Endothelial cell of umbilical vein (primary cell): ENCODE results near the gene MRPS27. TPM values are rescaled to one million over a fixed set of nuclear protein-coding genes. Genes with fewer than 3 reads are reported as not detected.

Experiments
- BruUV-seq: library from RNA; stranded (reverse); fragments of 400-500 nt; replicated peaks from 2 replicates; lab custom pipeline; 2021; lab: Mats Ljungman, UMichigan
- CTCF ChIA-PET: fragments of 300-600, 350-600 bp; sonication (Branson Sonifier 250); formaldehyde crosslinking; loops from one replicate; lab custom pipeline; 2021; ENCODE audit warnings: antibody characterized with exemption, inconsistent platforms; lab: Charles Lee
- POLR2A ChIA-PET: fragments of 300-600, 350-600 bp; sonication (Branson Sonifier 250); formaldehyde crosslinking; loops from one replicate; lab custom pipeline; 2021; ENCODE audit warnings: antibody characterized with exemption, inconsistent platforms; lab: Charles Lee
- DNase-seq: peaks from one replicate; pipeline ENCODE4 v3.0.0-alpha.2; 2011; ENCODE audit warnings: low read depth, low spot score
- FAIRE-seq: peaks from 2 replicates; lab custom pipeline; 2011; peaks lifted over from hg19 to GRCh38; lab: Jason Lieb, UNC
- H2AFZ ChIP-seq: 2 replicates; pipeline ENCODE4 v1.6.0; 2012; ENCODE audit warnings: low read depth, low read length, control low read depth, inconsistent platforms
- H3K27ac ChIP-seq: 2 replicates; pipeline ENCODE4 v1.5.1; 2011; ENCODE audit warnings: low read depth, mild to moderate bottlenecking, control low read depth, low read length, moderate library complexity; ENCODE audit not compliant: insufficient read depth
- H3K27me3 ChIP-seq, 2 experiments: 2 replicates each; pipeline versions ENCODE4 v1.6.0 to v1.6.1; 2011; ENCODE audit warnings: low read length in 2 of 2, mixed read lengths in 1 of 2; ENCODE audit not compliant: control insufficient read depth in 2 of 2, insufficient read depth in 2 of 2
- H3K36me3 ChIP-seq, 2 experiments: 2 replicates in 1 of 2; 3 replicates in 1 of 2; pipeline ENCODE4 v1.5.1; 2011; ENCODE audit warnings: low read length in 2 of 2, mild to moderate bottlenecking in 1 of 2, moderate library complexity in 1 of 2; ENCODE audit not compliant: control insufficient read depth in 2 of 2, insufficient read depth in 2 of 2; ENCODE audit errors: extremely low read depth in 1 of 2
- H3K4me1 ChIP-seq: 3 replicates; pipeline ENCODE4 v1.5.1; 2011; ENCODE audit warnings: mild to moderate bottlenecking, low read length; ENCODE audit not compliant: control insufficient read depth, insufficient read depth; ENCODE audit errors: extremely low read depth
- H3K4me2 ChIP-seq: 2 replicates; pipeline ENCODE4 v1.6.1; 2011; ENCODE audit warnings: low read length, control low read depth, mixed read lengths; ENCODE audit not compliant: insufficient read depth
- H3K4me3 ChIP-seq, 3 experiments: fragments of 200-600 bp in 1 of 3; sonication (generic), shearing (Covaris generic) in 1 of 3; replicated peaks in 1 of 3; 2 replicates each; pipeline ENCODE4 v1.5.1; 2011 to 2016; ENCODE audit warnings: control low read depth in 3 of 3, low read length in 3 of 3, mild to moderate bottlenecking in 2 of 3, inconsistent platforms in 1 of 3, low read depth in 1 of 3, moderate library complexity in 1 of 3; ENCODE audit not compliant: insufficient read depth in 1 of 3
- H3K79me2 ChIP-seq: 2 replicates; pipeline ENCODE4 v1.6.0; 2012; ENCODE audit warnings: low read length, inconsistent platforms; ENCODE audit not compliant: control insufficient read depth, insufficient read depth
- H3K9ac ChIP-seq: replicated peaks from 2 replicates; pipeline ENCODE3; 2011; ENCODE audit warnings: low read length, control low read depth; ENCODE audit not compliant: insufficient read depth; ENCODE audit errors: extremely low read depth
- H3K9me1 ChIP-seq: replicated peaks from 3 replicates; pipeline ENCODE4 v1.6.0; 2011; ENCODE audit warnings: mild to moderate bottlenecking, low read length; ENCODE audit not compliant: control insufficient read depth, insufficient read depth; ENCODE audit errors: extremely low read depth
- H3K9me3 ChIP-seq: replicated peaks from 2 replicates; pipeline ENCODE4 v1.5.1; 2012; ENCODE audit warnings: low read length, inconsistent platforms; ENCODE audit not compliant: control insufficient read depth, insufficient read depth
- H4K20me1 ChIP-seq: replicated peaks from 2 replicates; pipeline ENCODE3; 2011; ENCODE audit warnings: mild to moderate bottlenecking, low read length; ENCODE audit not compliant: control insufficient read depth, insufficient read depth; ENCODE audit errors: extremely low read depth
- EZH2 ChIP-seq: IDR thresholded peaks from 2 replicates; pipeline ENCODE4 v1.6.1; 2012; ENCODE audit warnings: borderline replicate concordance, low read depth, mild to moderate bottlenecking, moderate library complexity, low read length, inconsistent platforms; ENCODE audit not compliant: severe bottlenecking
- FOS ChIP-seq: IDR thresholded peaks from 2 replicates; pipeline ENCODE4 v1.6.1; 2011; ENCODE audit warnings: mild to moderate bottlenecking, low read length, moderate library complexity, borderline replicate concordance; ENCODE audit not compliant: insufficient read depth
- GATA2 ChIP-seq: IDR thresholded peaks from 2 replicates; pipeline ENCODE4 v1.7.0; 2011; ENCODE audit warnings: low read depth, mild to moderate bottlenecking, moderate library complexity, mixed read lengths, low read length; ENCODE audit not compliant: insufficient read length, insufficient read depth
- JUN ChIP-seq: IDR thresholded peaks from 2 replicates; pipeline ENCODE4 v1.6.1; 2011; ENCODE audit warnings: borderline replicate concordance, low read depth; ENCODE audit not compliant: insufficient read length, insufficient read depth
- MYC ChIP-seq: IDR thresholded peaks from one replicate; pipeline ENCODE4 v1.6.1; 2011; ENCODE audit warnings: mild to moderate bottlenecking, low read depth, low read length
- POLR2A ChIP-seq: IDR thresholded peaks from 2 replicates; pipeline ENCODE4 v1.6.1; 2012; ENCODE audit warnings: low read depth, mild to moderate bottlenecking, control low read depth, low read length
- POLR2AphosphoS5 ChIP-seq: IDR thresholded peaks from 2 replicates; pipeline ENCODE4 v1.6.1; 2012; ENCODE audit warnings: low read depth, mild to moderate bottlenecking, control low read depth, low read length, moderate library complexity; ENCODE audit not compliant: insufficient read depth
- dilution Hi-C: fragments of 300-500 bp; cut with MboI; formaldehyde crosslinking; loops from one replicate; pipeline ENCODE4 v1.15.0; 2019; ENCODE audit warnings: low sequenced_read_pairs; ENCODE audit not compliant: extremely low pct_ligation_motif_present
- intact Hi-C: fragments of 100-400 bp; cut with micrococcal nuclease; formaldehyde crosslinking; loops from one replicate; pipeline ENCODE4 v1.10.0; 2022
- polyA plus RNA-seq, 4 experiments: library from polyadenylated mRNA; depleted of rRNA in 3 of 4; stranded (reverse) in 3 of 4; unstranded in 1 of 4; fragments of >200 nt; gene quantifications; 2 replicates each; pipeline versions ENCODE4 v1.2.1 to v1.2.3, GENCODE V29; 2011 to 2012; ENCODE audit warnings: missing spikeins in 1 of 4
- total RNA-seq: library from RNA; stranded (reverse); gene quantifications from 2 replicates; pipeline ENCODE4 v1.2.3, GENCODE V29; 2021
- TF ChIP-seq, protein P1 (sequence below): IDR thresholded peaks from 2 replicates; pipeline ENCODE4 v1.6.1; 2011; ENCODE audit not compliant: insufficient read depth, insufficient read length
- TF ChIP-seq, protein P2 (sequence below), 2 donors: IDR thresholded peaks; 1 replicate in 1 of 2; 2 replicates in 1 of 2; pipeline ENCODE4 v1.5.1; 2011; ENCODE audit warnings: low read length in 2 of 2, mild to moderate bottlenecking in 2 of 2, moderate library complexity in 2 of 2, control low read depth in 1 of 2, inconsistent platforms in 1 of 2, low read depth in 1 of 2; ENCODE audit not compliant: insufficient read depth in 1 of 2; ENCODE audit errors: extremely low read depth in 1 of 2

The MRPS27 gene
- total and polyA plus RNA-seq, 2 donors (not counting 3 experiments of a cell fraction or from before 2014, with no cell fraction given) = 56.0 to 67.1 TPM

DNA sequence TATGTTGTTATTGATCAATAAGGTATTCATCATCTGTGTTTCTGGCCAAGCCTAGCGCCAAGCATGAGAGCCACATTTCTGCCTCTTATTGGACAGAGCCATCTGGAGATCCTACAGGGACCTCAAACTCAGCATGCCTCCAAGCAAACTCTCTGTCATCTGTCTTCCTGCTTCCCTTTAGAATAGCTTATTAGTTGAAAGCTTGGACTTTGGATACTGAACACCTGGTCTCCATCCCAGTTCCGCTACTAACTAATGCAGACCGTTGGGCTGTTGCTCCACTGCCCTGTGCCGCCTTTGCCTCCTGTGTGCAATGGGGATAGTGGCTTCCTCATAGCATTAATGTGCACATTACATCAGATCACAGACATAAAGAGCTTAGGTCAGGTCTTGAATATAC lies 147.3 kb downstream of the MRPS27 start:
- no peaks in the 10 kb centered on the region for H3K27me3 ChIP-seq
- peaks cover 3 to 9% of the 10 kb centered on the region in 2 experiments for H3K36me3 ChIP-seq
- no peak overlapping the region for H3K9ac ChIP-seq
- no peak for DNase-seq
- intact Hi-C loops (no loop called here), dilution Hi-C loops (no loop called here)
- no peak overlapping the region for H2AFZ ChIP-seq
- ChIA-PET POLR2A (no interaction called here), CTCF (interaction anchor here (1.6 kb wide), 1 partner anchor 13 kb away, joined by 5 read pairs; no protein-coding TSS in a partner anchor)
- H3K4me1 ChIP-seq = no peaks in the 10 kb centered on the region
- FAIRE-seq = no peak
- no TSS peak for BruUV-seq
- H3K9me1 ChIP-seq = no peaks in the 10 kb centered on the region
- no peak overlapping the region for H3K4me3 ChIP-seq
- peaks cover 2% of the 10 kb centered on the region for H4K20me1 ChIP-seq
- TF ChIP-seq MYC = no peak
- TF ChIP-seq, protein P1, sequence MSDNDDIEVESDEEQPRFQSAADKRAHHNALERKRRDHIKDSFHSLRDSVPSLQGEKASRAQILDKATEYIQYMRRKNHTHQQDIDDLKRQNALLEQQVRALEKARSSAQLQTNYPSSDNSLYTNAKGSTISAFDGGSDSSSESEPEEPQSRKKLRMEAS = no peak
- TF ChIP-seq EZH2 = no peak
- no peak for TF ChIP-seq POLR2AphosphoS5
- TF ChIP-seq, protein P2, sequence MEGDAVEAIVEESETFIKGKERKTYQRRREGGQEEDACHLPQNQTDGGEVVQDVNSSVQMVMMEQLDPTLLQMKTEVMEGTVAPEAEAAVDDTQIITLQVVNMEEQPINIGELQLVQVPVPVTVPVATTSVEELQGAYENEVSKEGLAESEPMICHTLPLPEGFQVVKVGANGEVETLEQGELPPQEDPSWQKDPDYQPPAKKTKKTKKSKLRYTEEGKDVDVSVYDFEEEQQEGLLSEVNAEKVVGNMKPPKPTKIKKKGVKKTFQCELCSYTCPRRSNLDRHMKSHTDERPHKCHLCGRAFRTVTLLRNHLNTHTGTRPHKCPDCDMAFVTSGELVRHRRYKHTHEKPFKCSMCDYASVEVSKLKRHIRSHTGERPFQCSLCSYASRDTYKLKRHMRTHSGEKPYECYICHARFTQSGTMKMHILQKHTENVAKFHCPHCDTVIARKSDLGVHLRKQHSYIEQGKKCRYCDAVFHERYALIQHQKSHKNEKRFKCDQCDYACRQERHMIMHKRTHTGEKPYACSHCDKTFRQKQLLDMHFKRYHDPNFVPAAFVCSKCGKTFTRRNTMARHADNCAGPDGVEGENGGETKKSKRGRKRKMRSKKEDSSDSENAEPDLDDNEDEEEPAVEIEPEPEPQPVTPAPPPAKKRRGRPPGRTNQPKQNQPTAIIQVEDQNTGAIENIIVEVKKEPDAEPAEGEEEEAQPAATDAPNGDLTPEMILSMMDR (IDR thresholded peaks at IDR 0.05; ENCODE audit: extremely low read depth in 1 of 2, insufficient read depth in 1 of 2, low read depth in 1 of 2, low read length in 2 of 2) = no peak
- TF ChIP-seq FOS = no peak
- TF ChIP-seq POLR2A = no peak
- TF ChIP-seq GATA2 = no peak
- TF ChIP-seq JUN = no peak
- H3K79me2 ChIP-seq = peaks cover 85% of the 10 kb centered on the region
- H3K9me3 ChIP-seq = no peaks in the 10 kb centered on the region
- H3K4me2 ChIP-seq = no peak overlapping the region
- no peak overlapping the region for H3K27ac ChIP-seq
